ENCODE results near the gene EIF4G1. TPM values are rescaled to one million over a fixed set of nuclear protein-coding genes. Genes with fewer than 3 reads are reported as not detected.

The EIF4G1 gene
- total RNA-seq, 1 donor, result 245 TPM

DNA sequence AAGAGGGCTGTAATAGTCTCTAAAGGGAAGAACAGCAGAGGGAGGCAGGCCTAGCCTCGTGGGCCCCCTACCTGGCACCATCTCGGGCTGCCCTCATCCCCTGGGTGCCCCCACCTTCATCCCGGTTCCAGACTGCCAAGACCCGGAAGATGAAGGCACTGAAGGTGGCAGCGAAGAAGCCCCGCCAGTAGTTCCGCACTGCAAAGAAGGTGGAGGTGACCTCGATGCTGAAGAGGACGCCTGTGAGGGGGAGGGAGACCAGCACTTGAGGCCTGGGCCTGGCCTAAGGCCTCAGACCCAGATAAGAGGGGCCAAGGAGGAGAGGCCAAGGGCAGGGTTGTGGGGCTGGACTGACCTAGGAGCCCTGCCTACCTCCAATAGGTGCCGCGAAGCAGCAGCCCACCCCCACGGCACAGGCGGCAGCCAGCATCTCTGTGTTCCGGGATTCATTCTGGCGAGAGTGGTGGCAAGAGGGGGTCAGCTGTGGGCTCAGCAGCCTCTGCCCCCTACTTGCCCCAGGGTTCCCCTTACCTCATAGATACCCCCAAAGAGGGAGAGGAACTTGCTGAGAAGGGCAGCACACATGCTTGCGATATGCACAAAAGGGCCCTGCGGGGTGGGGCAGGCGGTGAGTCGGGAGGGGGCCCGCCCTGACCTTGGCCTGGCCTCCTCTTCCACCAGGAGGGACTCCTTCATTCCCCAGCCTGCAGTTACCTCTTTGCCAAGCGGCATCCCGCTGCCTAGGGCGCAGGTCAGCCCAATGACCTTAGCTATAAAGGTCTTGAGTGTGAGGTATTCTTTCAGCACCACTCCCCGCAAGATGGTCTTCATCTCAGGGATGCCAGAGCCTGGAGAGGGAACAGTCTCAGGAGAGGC, 43.1 kb downstream of the EIF4G1 start:
- H3K79me2 ChIP-seq (ENCODE audit: insufficient read depth, low read length), result peaks cover 6% of the 10 kb centered on the region
- no peaks in the 10 kb centered on the region for H3K27me3 ChIP-seq (ENCODE audit: insufficient read depth, low read length)
- H3K4me1 ChIP-seq (ENCODE audit: insufficient read depth, low read length), result peaks cover 17% of the 10 kb centered on the region
- no peak overlapping the region for H3K4me3 ChIP-seq (ENCODE audit: insufficient read depth, low read length)
- H2AFZ ChIP-seq (ENCODE audit: low read length), result no peak overlapping the region
- H3K4me2 ChIP-seq (ENCODE audit: insufficient read depth, low read length), result no peak overlapping the region
- TF ChIP-seq, protein P1, sequence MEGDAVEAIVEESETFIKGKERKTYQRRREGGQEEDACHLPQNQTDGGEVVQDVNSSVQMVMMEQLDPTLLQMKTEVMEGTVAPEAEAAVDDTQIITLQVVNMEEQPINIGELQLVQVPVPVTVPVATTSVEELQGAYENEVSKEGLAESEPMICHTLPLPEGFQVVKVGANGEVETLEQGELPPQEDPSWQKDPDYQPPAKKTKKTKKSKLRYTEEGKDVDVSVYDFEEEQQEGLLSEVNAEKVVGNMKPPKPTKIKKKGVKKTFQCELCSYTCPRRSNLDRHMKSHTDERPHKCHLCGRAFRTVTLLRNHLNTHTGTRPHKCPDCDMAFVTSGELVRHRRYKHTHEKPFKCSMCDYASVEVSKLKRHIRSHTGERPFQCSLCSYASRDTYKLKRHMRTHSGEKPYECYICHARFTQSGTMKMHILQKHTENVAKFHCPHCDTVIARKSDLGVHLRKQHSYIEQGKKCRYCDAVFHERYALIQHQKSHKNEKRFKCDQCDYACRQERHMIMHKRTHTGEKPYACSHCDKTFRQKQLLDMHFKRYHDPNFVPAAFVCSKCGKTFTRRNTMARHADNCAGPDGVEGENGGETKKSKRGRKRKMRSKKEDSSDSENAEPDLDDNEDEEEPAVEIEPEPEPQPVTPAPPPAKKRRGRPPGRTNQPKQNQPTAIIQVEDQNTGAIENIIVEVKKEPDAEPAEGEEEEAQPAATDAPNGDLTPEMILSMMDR (IDR thresholded peaks at IDR 0.05; ENCODE audit: extremely low read depth, low read depth, low read length), result no peak
- H4K20me1 ChIP-seq (ENCODE audit: insufficient read depth, low read length), result peaks cover 7% of the 10 kb centered on the region
- DNase-seq (ENCODE audit: insufficient read length, low spot score, missing footprints), result no peak
- H3K27ac ChIP-seq (ENCODE audit: low read depth, low read length), result no peak overlapping the region
- no peaks in the 10 kb centered on the region for H3K36me3 ChIP-seq (ENCODE audit: insufficient read depth, low read length)
- H3K9me3 ChIP-seq (ENCODE audit: low read depth, low read length), result no peaks in the 10 kb centered on the region

DNA sequence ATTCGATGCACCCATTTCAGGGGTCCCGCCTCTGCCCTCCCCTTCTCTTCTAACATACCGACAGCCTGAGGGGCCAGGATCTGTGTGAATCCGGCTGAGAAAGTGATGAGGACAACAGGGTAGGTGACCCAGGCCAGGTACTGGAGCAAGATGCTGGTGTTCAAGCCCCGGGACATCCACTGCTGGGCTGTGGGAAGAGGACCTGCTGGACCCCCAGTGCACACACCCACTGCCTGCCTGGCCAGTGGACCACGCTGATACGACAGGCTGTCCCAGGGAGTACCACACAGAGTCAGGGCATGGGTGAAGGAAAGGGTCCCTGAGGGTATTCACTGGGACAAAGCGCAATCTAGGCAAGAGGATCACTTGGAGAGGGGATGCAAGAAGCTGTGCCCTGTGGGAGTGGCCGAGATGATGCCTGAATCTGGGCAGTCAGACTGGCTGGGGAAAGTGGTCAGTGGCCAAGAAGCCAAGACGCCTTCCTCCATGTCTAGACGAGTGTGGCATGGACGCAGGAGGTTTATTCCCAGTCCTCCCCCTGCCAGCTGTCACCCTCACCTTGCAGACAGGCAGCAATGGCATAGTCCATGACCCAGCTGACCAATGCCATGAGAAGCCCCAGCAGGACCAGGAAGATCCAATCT, 43.8 kb downstream of the EIF4G1 start:
- H3K79me2 ChIP-seq (ENCODE audit: insufficient read depth, low read length), result peaks cover 6% of the 10 kb centered on the region
- H4K20me1 ChIP-seq (ENCODE audit: insufficient read depth, low read length), result peaks cover 5% of the 10 kb centered on the region
- no peaks in the 10 kb centered on the region for H3K9me3 ChIP-seq (ENCODE audit: low read depth, low read length)
- no peaks in the 10 kb centered on the region for H3K27me3 ChIP-seq (ENCODE audit: insufficient read depth, low read length)
- H3K4me2 ChIP-seq (ENCODE audit: insufficient read depth, low read length), result no peak overlapping the region
- no peak overlapping the region for H3K27ac ChIP-seq (ENCODE audit: low read depth, low read length)
- H3K36me3 ChIP-seq (ENCODE audit: insufficient read depth, low read length), result no peaks in the 10 kb centered on the region
- no peak overlapping the region for H3K4me3 ChIP-seq (ENCODE audit: insufficient read depth, low read length)
- TF ChIP-seq, protein P1 (IDR thresholded peaks at IDR 0.05; ENCODE audit: extremely low read depth, low read depth, low read length), result no peak
- peaks cover 17% of the 10 kb centered on the region for H3K4me1 ChIP-seq (ENCODE audit: insufficient read depth, low read length)
- no peak for DNase-seq (ENCODE audit: insufficient read length, low spot score, missing footprints)
- no peak overlapping the region for H2AFZ ChIP-seq (ENCODE audit: low read length)

DNA sequence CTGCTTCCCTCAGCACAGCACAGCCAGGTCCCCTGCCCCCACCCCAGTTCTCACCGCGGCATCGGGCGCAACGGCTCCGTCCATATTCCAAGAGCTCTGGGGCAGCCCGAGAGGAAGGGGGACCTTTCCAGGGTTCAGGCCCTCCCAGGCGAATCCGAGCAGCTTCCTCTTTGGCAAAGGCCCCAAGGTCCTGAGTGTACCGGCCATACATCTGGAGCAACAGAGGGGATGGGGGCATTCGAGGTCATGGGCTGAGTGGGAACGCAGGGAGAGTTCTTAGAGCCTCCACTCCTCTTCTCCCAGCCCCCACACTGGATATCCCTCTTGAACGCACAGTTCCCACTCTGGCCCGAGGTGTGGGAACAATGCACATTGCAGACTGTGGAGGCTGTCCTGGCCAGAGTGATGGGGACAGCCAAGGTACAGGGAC, 44.5 kb downstream of the EIF4G1 start:
- Histone ChIP-seq H3K79me2 (ENCODE audit: insufficient read depth, low read length) (peaks cover 13% of the 10 kb centered on the region), H4K20me1 (ENCODE audit: insufficient read depth, low read length) (peaks cover 5% of the 10 kb centered on the region), H3K9me3 (ENCODE audit: low read depth, low read length) (no peaks in the 10 kb centered on the region), H3K4me1 (ENCODE audit: insufficient read depth, low read length) (peaks cover 18% of the 10 kb centered on the region), H3K36me3 (ENCODE audit: insufficient read depth, low read length) (no peaks in the 10 kb centered on the region), H3K27ac (ENCODE audit: low read depth, low read length) (no peak overlapping the region), H3K4me2 (ENCODE audit: insufficient read depth, low read length) (no peak overlapping the region), H3K4me3 (ENCODE audit: insufficient read depth, low read length) (no peak overlapping the region), H2AFZ (ENCODE audit: low read length) (no peak overlapping the region), H3K27me3 (ENCODE audit: insufficient read depth, low read length) (no peaks in the 10 kb centered on the region)
- TF ChIP-seq, protein P1 (IDR thresholded peaks at IDR 0.05; ENCODE audit: extremely low read depth, low read depth, low read length), result no peak
- no peak for DNase-seq (ENCODE audit: insufficient read length, low spot score, missing footprints)

DNA sequence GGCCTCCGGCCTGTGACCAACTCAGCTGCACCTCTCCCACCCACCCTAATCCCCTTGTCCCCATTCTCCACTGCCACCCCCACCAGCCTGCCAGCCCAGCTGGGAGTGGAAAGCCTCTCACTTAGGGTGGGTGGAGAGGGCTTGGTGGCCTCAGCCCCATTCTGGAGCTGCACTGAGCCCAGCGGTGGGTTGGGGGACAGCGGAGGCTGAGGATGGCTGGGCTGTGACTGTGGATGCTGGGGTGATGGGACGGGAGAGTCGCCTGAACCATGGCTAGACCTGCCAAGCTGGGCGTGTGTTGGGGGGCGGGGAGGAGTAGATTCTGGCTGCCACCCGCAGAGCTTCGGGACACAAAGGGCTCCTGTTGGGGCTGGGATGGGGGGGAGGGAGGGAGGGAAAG, 45.2 kb downstream of the EIF4G1 start:
- Histone ChIP-seq H3K79me2 (ENCODE audit: insufficient read depth, low read length) (peaks cover 20% of the 10 kb centered on the region), H3K9me3 (ENCODE audit: low read depth, low read length) (no peaks in the 10 kb centered on the region), H3K4me3 (ENCODE audit: insufficient read depth, low read length) (no peak overlapping the region), H3K27me3 (ENCODE audit: insufficient read depth, low read length) (no peaks in the 10 kb centered on the region), H3K36me3 (ENCODE audit: insufficient read depth, low read length) (peaks cover 3% of the 10 kb centered on the region), H3K4me1 (ENCODE audit: insufficient read depth, low read length) (peaks cover 25% of the 10 kb centered on the region), H4K20me1 (ENCODE audit: insufficient read depth, low read length) (peaks cover 8% of the 10 kb centered on the region), H3K4me2 (ENCODE audit: insufficient read depth, low read length) (no peak overlapping the region), H3K27ac (ENCODE audit: low read depth, low read length) (no peak overlapping the region), H2AFZ (ENCODE audit: low read length) (no peak overlapping the region)
- TF ChIP-seq, protein P1 (IDR thresholded peaks at IDR 0.05; ENCODE audit: extremely low read depth, low read depth, low read length), result no peak
- DNase-seq (ENCODE audit: insufficient read length, low spot score, missing footprints), result no peak

Data from osteoblast (primary cell).